Right lobe of liver (tissue), 6 donors: ENCODE measurements around the gene LRRC56. TPM values are rescaled to one million over a fixed set of nuclear protein-coding genes. Genes with fewer than 3 reads are reported as not detected.
A peak's percentile ranks its signal among the peaks of the same experiment; 100 is the strongest.

Source experiments
- ATAC-seq, 4 donors: fragments of 200-7000 bp; cut with Tn5 transposase; one replicate each; pipeline ENCODE4 v1.9.1; 2020; ENCODE audit warnings: mild to moderate bottlenecking in 4 of 4, moderate library complexity in 4 of 4
- DNase-seq, 3 donors: peaks; one replicate each; pipeline ENCODE4 v3.0.0-alpha.2; 2020
- H3K27ac ChIP-seq, 3 donors: fragments of 200-600 bp; one replicate each; pipeline ENCODE4 v1.8.0; 2022
- H3K27me3 ChIP-seq, 2 donors: fragments of 200-600 bp; one replicate each; pipeline ENCODE4 v1.8.0; 2022
- H3K36me3 ChIP-seq, 4 donors: fragments of 200-600 bp; sonication (generic) in 1 of 4; one replicate each; pipeline versions ENCODE4 v1.5.1 to v1.8.0; 2017 to 2022; ENCODE audit warnings: control low read depth in 1 of 4
- H3K4me1 ChIP-seq, 4 donors: fragments of 200-600 bp; sonication (generic) in 1 of 4; one replicate each; pipeline versions ENCODE4 v1.5.1 to v1.8.0; 2017 to 2022; ENCODE audit warnings: control low read depth in 1 of 4
- H3K4me3 ChIP-seq, 3 donors: fragments of 200-600 bp; one replicate each; pipeline ENCODE4 v1.8.0; 2022
- H3K9me3 ChIP-seq, 4 donors: fragments of 200-600 bp; sonication (generic) in 1 of 4; one replicate each; pipeline versions ENCODE4 v1.5.1 to v1.8.0; 2017 to 2022; ENCODE audit warnings: control low read depth in 1 of 4
- POLR2A ChIP-seq: fragments of 450-650 bp; IDR thresholded peaks from one replicate; pipeline ENCODE4 v1.6.1; 2017; ENCODE audit warnings: antibody characterized with exemption, mild to moderate bottlenecking
- WGBS: methylation state at CpG from one replicate; pipeline ENCODE4 v1.1.6; 2018; ENCODE audit warnings: low coverage, low lambda C conversion rate; ENCODE audit not compliant: insufficient coverage; ENCODE audit errors: missing lambda C conversion rate; 5-methylcytosine and 5-hydroxymethylcytosine counted together
- intact Hi-C, 2 donors: fragments of 100-400 bp; cut with DNase I; formaldehyde crosslinking; loops; one replicate each; pipeline versions ENCODE4 v1.11.2 to v1.14.1; 2022
- total RNA-seq, 6 experiments: library from RNA; depleted of rRNA in 2 of 6; stranded (reverse); fragments of >200 nt in 2 of 6; fragmentation: NEBNext Ultra II Directional in 3 of 6; extraction: Animal tissue kit (Norgen Biotek cat#: 25700) in 3 of 6; gene quantifications; one replicate each; pipeline versions ENCODE4 v1.1.0 to v1.2.4, GENCODE V29; 2016 to 2023
- TF ChIP-seq, protein P1 (sequence below), 4 donors: fragments of 200-600 bp in 3 of 4; fragments of 450-650 bp in 1 of 4; IDR thresholded peaks; one replicate each; pipeline versions ENCODE4 v1.5.1 to v1.8.0; 2016 to 2022; ENCODE audit warnings: antibody characterized with exemption in 4 of 4, mild to moderate bottlenecking in 2 of 4
- donor health status: DM: no; HTN: yes; CAD: no.
- donor health status: DM: no; HTN: no; CAD: no.
- donor health status: DM: no; HTN: no; CAD: no.
- donor health status: DM: no; HTN: yes; CAD: no.
- donor health status: DM: no; HTN: yes; CAD: no.

Gene LRRC56
- total RNA-seq, 6 experiments from 2014 or later, result 0.12 to 1.1 (median 0.71) TPM; not detected in 1

DNA sequence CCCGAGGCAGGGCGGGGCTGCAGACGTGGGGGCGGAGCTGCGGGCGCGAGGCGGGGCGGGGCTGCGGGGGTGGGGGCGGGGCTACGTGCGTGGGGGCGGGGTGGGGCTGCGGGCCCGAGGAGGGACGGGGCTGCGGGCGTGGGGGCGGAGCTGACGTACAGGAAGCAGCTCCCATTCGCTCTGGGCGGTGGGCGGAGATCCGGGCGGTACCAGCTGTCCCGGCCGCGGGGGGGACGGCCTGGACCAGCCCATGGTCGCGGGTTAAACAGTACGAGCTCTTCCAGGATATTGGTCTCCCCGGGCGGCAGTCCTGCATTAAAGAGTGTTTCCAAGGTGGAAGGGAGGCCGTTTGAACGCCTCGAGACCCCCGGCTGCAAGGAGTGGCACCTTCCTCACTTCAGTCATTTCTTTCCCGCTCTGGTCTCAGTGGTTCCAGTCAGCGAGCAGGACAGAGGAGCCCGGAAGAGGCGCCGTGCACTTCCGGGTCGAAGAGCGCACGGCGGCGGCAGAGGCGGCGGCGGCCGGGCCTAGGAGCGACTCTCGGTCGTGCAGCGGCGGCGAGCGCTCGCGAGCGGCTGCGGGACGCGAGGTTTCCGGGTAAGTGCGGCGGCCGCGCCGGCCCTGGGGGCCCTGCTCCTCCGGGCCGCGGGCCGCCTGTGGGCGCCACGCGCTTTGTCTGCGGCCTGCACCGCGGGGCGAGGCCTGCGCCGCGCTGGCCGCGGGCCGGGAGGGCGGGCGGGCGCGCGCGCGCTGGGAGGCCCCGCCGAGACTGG is 38.9 kb downstream of the LRRC56 start, which contains the start of gene PHRF1:
Gene PHRF1 (plus strand): TSS at position 475 of the 773 bp plus-strand sequence. CDS start 5,043 bp downstream, outside the sequence.
- DNase-seq, result peak; percentile 97 to 98 (median 98)
- intact Hi-C loops, result no loop called here
- Histone ChIP-seq H3K27me3 (no peaks in the 10 kb centered on the region), H3K4me3 (peak within 1 kb of the TSS; percentile 85 to 95 (median 95)), H3K9me3 (no peaks in the 10 kb centered on the region), H3K27ac (peak within 1 kb of the TSS; percentile 95 to 98 (median 95)), H3K36me3 (no peaks in the 10 kb centered on the region), H3K4me1 (peaks cover 2 to 59% (median 23%) of the 10 kb centered on the region in 4 donors)
- TF ChIP-seq, protein P1, sequence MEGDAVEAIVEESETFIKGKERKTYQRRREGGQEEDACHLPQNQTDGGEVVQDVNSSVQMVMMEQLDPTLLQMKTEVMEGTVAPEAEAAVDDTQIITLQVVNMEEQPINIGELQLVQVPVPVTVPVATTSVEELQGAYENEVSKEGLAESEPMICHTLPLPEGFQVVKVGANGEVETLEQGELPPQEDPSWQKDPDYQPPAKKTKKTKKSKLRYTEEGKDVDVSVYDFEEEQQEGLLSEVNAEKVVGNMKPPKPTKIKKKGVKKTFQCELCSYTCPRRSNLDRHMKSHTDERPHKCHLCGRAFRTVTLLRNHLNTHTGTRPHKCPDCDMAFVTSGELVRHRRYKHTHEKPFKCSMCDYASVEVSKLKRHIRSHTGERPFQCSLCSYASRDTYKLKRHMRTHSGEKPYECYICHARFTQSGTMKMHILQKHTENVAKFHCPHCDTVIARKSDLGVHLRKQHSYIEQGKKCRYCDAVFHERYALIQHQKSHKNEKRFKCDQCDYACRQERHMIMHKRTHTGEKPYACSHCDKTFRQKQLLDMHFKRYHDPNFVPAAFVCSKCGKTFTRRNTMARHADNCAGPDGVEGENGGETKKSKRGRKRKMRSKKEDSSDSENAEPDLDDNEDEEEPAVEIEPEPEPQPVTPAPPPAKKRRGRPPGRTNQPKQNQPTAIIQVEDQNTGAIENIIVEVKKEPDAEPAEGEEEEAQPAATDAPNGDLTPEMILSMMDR (IDR thresholded peaks at IDR 0.05), result no peak
- peak; percentile 88 for TF ChIP-seq POLR2A
- ATAC-seq, result peak; percentile 86 to 91 (median 86)
- no CpG with 5 or more reads among the region's 99 CpGs for WGBS

DNA sequence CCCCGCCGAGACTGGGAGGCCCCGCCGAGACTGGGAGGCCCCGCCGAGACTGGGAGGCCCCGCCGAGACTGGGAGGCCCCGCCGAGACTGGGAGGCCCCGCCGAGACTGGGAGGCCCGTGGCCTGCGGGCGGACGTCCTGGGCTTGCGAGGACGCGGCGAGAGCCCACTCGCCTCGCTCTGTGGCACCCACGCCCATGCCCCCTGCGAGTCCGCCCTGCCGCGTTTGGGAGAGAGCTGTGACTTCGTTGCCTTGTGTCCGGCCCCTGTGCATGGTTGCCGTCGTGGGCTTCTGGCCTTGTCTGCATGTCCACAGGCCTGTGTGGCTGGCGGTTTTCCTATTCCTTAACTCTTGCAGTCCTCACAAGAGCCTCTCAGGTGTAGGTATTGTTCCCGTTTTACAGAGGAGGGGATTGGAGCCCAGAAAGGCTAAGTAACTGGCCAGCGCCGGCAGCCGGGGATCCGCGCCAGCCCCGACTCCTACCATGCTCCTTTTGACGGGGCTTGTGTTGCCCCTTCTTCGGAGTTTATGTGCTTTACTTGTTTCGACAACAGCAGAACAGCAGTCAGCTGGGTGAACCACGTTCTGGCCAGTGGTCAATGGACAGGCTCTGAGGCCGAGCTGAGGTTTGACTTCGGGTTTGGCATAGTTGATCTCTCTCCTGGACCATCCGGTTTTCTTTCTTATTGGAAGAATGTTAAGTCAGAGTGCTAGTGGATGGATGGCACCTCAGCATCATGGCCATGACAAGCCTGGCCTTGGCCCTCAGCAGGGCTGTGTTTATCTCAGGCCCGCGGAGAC is 39.7 kb downstream of the LRRC56 start:
- peak overlapping the region; percentile 85 to 95 (median 95) for H3K4me3 ChIP-seq
- intact Hi-C loops, result no loop called here
- no peak for ATAC-seq
- H3K36me3 ChIP-seq, result peaks cover 0 to 3% (median 2%) of the 10 kb centered on the region in 4 donors
- TF ChIP-seq, protein P1 (IDR thresholded peaks at IDR 0.05), result no peak
- no peak for TF ChIP-seq POLR2A
- H3K27ac ChIP-seq, result peak overlapping the region; percentile 40 to 98 (median 43)
- H3K4me1 ChIP-seq, result peaks cover 2 to 65% (median 24%) of the 10 kb centered on the region in 4 donors
- peak; percentile 39 to 59 (median 56) for DNase-seq
- H3K9me3 ChIP-seq, result no peaks in the 10 kb centered on the region
- WGBS, result 0% methylated on average over 15 of the region's 48 CpGs
- no peaks in the 10 kb centered on the region for H3K27me3 ChIP-seq

DNA sequence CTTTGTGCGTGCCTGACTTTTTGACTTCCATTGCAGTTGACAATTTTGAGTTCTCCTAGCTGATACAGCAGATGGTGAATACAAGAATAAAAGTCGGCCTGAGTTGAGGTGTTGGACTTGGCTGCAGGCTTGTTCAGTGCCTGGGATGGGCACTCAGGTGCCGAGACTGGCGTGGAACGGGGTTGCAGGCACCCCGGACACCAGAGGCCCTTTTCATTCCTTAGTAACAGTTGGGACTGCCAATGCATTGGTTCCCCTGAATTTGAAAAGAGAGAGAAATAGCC is 40.2 kb downstream of the LRRC56 start:
- H3K9me3 ChIP-seq, result no peaks in the 10 kb centered on the region
- WGBS, result 17% methylated on average over 2 of the region's 6 CpGs
- H3K27me3 ChIP-seq, result no peaks in the 10 kb centered on the region
- peak overlapping the region; percentile 85 to 95 (median 95) for H3K4me3 ChIP-seq
- H3K27ac ChIP-seq, result peak overlapping the region in 1 of 3 donors; percentile 98
- H3K36me3 ChIP-seq, result peaks cover 0 to 8% (median 4%) of the 10 kb centered on the region in 4 donors
- H3K4me1 ChIP-seq, result peaks cover 2 to 65% (median 24%) of the 10 kb centered on the region in 4 donors
- intact Hi-C loops, result no loop called here
- DNase-seq (no peak), ATAC-seq (no peak)
- TF ChIP-seq POLR2A, result no peak
- TF ChIP-seq, protein P1 (IDR thresholded peaks at IDR 0.05), result no peak

DNA sequence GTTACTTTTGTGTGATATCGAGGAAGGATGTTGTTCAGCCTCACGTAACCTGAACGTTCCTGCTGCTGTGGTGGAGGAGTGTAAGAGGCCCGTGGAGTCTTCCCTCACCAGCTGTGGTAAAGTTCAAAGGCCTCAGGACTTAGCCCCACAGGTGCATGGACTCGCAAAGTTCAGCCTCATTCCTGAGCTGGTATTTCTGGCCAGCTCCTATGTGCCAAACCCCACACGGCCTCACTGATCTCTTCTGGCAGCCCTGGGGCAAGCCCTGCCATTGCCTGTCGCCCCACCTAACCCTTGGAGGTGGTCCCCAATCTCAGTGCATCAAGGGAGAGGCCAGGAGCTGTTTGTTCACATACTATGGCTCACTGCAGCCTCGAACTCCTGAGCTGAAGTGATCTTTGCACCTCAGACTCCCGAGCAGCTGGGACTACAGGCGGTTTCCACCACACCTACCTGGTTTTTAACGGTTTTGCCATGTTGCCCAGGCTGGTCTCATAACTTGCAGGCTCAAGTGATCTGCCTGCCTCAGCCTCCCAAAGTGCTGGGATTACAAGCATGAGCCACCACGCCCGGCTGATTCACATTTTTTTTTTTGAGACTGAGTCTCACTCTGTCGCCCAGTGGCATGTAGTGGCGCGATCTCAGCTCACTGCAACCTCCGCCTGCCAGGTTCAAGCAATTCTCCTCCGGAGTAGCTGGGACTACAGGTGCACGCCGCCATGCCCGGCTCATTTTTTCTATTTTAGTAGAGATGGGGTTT is 41.1 kb downstream of the LRRC56 start:
- DNase-seq, result peak; percentile 38 to 80 (median 73)

More for the DNA sequence above, 41.1 kb downstream of the LRRC56 start:
- no peaks in the 10 kb centered on the region for H3K27me3 ChIP-seq
- peaks cover 2 to 58% (median 24%) of the 10 kb centered on the region in 4 donors for H3K4me1 ChIP-seq
- WGBS, result 32% methylated on average over 9 of the region's 21 CpGs
- peak; percentile 8 to 37 (median 28) for ATAC-seq
- no peaks in the 10 kb centered on the region for H3K9me3 ChIP-seq
- H3K36me3 ChIP-seq, result peaks cover 0 to 15% (median 4%) of the 10 kb centered on the region in 4 donors
- peak overlapping the region; percentile 85 to 95 (median 95) for H3K4me3 ChIP-seq
- peak overlapping the region in 1 of 3 donors; percentile 98 for H3K27ac ChIP-seq
- intact Hi-C loops, result no loop called here
- TF ChIP-seq, protein P1 (IDR thresholded peaks at IDR 0.05), result no peak
- no peak for TF ChIP-seq POLR2A
